Thyroid gland (tissue), 4 donors: ENCODE results near the gene IYD.
"Not testable (repeated sequence)": the region's sequence is repeated elsewhere in the genome, so short reads cannot be mapped to it uniquely, and the experiment has no call there.

ENCODE experiments used
- POLR2A ChIP-seq, 2 donors: fragments of 450-650 bp; IDR thresholded peaks; one replicate each; pipeline ENCODE4 v1.6.1; 2017; ENCODE audit warnings: antibody characterized with exemption in 2 of 2, mild to moderate bottlenecking in 2 of 2, moderate library complexity in 1 of 2
- TF ChIP-seq, protein P1 (sequence below), 6 experiments: fragments of 200-600 bp in 3 of 6; fragments of 450-650 bp in 3 of 6; sonication (generic) in 3 of 6; IDR thresholded peaks; one replicate each; pipeline ENCODE4 v1.5.1; 2016 to 2019; ENCODE audit warnings: antibody characterized with exemption in 6 of 6, mild to moderate bottlenecking in 2 of 6, inconsistent platforms in 1 of 6, moderate library complexity in 1 of 6

GRCh38 chr6:150374346-150374745 is 5.5 kb downstream of the IYD start:
- TF ChIP-seq, protein P1, sequence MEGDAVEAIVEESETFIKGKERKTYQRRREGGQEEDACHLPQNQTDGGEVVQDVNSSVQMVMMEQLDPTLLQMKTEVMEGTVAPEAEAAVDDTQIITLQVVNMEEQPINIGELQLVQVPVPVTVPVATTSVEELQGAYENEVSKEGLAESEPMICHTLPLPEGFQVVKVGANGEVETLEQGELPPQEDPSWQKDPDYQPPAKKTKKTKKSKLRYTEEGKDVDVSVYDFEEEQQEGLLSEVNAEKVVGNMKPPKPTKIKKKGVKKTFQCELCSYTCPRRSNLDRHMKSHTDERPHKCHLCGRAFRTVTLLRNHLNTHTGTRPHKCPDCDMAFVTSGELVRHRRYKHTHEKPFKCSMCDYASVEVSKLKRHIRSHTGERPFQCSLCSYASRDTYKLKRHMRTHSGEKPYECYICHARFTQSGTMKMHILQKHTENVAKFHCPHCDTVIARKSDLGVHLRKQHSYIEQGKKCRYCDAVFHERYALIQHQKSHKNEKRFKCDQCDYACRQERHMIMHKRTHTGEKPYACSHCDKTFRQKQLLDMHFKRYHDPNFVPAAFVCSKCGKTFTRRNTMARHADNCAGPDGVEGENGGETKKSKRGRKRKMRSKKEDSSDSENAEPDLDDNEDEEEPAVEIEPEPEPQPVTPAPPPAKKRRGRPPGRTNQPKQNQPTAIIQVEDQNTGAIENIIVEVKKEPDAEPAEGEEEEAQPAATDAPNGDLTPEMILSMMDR (IDR thresholded peaks at IDR 0.05), result not testable (repeated sequence)
- TF ChIP-seq POLR2A (IDR thresholded peaks at IDR 0.05), result not testable (repeated sequence)
